NCI-H2029 (cell line): ENCODE measurements around the gene SMARCC2.

Source experiments
- DNase-seq: peaks from one replicate; lab custom pipeline; 2025; lab: John Stamatoyannopoulos, UW

Gene SMARCC2

GRCh38 chr12:56152132-56152755 is 37.0 kb downstream of the SMARCC2 start, which contains the start of gene MYL6B:
Gene MYL6B (plus strand): TSS chr12:56152587. CDS start chr12:56153919, 1,332 bp downstream.
- peak; percentile 92 for DNase-seq

GRCh38 chr12:56151672-56152131 is 37.6 kb downstream of the SMARCC2 start:
- peak; percentile 52 for DNase-seq

GRCh38 chr12:56150563-56150962 is 38.7 kb downstream of the SMARCC2 start:
- DNase-seq, result no peak

GRCh38 chr12:56146492-56147460 is 42.5 kb downstream of the SMARCC2 start:
- DNase-seq, result no peak

GRCh38 chr12:56145217-56145616 is 44.1 kb downstream of the SMARCC2 start:
- DNase-seq, result no peak

- DNase-seq, result no peak
Observed at GRCh38 chr12:56143870-56144269, 45.4 kb downstream of the SMARCC2 start.

GRCh38 chr12:56143217-56143616 is 46.1 kb downstream of the SMARCC2 start:
- no peak for DNase-seq

GRCh38 chr12:56141946-56142784 is 47.1 kb downstream of the SMARCC2 start:
- DNase-seq, result no peak

- DNase-seq, result no peak
Observed at GRCh38 chr12:56137853-56138571, 51.3 kb downstream of the SMARCC2 start.

- no peak for DNase-seq
Observed at GRCh38 chr12:56134897-56135296, 54.4 kb downstream of the SMARCC2 start.

GRCh38 chr12:56130876-56131275 is 58.4 kb downstream of the SMARCC2 start:
- DNase-seq, result no peak

GRCh38 chr12:56129942-56130495 is 59.3 kb downstream of the SMARCC2 start:
- no peak for DNase-seq

- DNase-seq, result no peak
Observed at GRCh38 chr12:56129206-56129941, 59.9 kb downstream of the SMARCC2 start.

GRCh38 chr12:56128670-56129205 is 60.5 kb downstream of the SMARCC2 start:
- DNase-seq, result no peak

- DNase-seq, result peak; percentile 99
Observed at GRCh38 chr12:56127888-56128669, 61.2 kb downstream of the SMARCC2 start, which contains the start of gene ESYT1. Gene ESYT1 (plus strand): TSS chr12:56128267. CDS start chr12:56128320, 53 bp downstream.

GRCh38 chr12:56127485-56127887 is 61.8 kb downstream of the SMARCC2 start:
- DNase-seq, result no peak

GRCh38 chr12:56126732-56127239 is 62.5 kb downstream of the SMARCC2 start:
- no peak for DNase-seq

GRCh38 chr12:56124133-56124532 is 65.2 kb downstream of the SMARCC2 start:
- no peak for DNase-seq

GRCh38 chr12:56122637-56123036 is 66.6 kb downstream of the SMARCC2 start:
- DNase-seq, result peak; percentile 50
